ENCODE results near the gene MGAT5. TPM values are rescaled to one million over a fixed set of nuclear protein-coding genes. Genes with fewer than 3 reads are reported as not detected.

MGAT5 gene
- total and polyA plus RNA-seq, 2 donors from 2014 or later = 14.3 to 40.9 TPM

DNA sequence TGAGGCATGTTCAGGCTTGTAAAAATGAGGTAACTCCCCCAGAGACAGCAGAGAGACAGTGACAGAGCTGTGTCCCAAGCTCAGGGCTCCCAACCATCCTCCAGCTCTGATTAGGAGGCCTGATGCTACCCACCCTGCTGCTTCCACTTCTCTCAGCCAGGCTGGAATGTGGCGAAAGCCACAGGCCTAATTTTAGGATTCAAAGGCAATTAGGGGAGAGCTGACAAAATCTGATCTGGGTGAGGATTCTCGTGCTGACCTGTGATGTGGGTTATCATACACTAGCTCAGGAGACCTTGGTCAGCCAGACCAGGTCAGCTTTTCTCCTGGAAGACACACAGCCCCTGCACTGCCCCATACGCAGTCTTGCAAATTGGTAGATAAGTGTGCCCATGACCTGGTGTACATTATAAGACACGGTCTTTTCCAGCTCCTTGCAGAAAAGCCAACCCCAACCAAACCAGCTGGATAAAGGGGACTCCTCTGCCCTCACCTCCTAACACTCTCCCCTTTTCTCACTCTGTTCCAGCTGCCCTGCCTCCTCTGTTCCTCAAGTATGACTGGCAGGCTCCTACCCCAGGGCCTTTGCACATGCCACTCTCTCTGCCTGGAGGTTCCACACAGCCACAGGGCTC, 225.9 kb downstream of the MGAT5 start:
- Histone ChIP-seq H3K4me3 (ENCODE audit: low read length in 3 of 3) (no peak overlapping the region), H3K27me3 (ENCODE audit: control insufficient read depth, insufficient read depth, low read length) (no peaks in the 10 kb centered on the region), H3K4me1 (ENCODE audit: control insufficient read depth in 2 of 3, insufficient read depth in 2 of 3, low read depth in 1 of 3, low read length in 3 of 3) (no peaks in the 10 kb centered on the region), H3K9me3 (ENCODE audit: control insufficient read depth in 2 of 3, insufficient read depth in 1 of 3, low read length in 3 of 3) (no peaks in the 10 kb centered on the region), H3K36me3 (ENCODE audit: control insufficient read depth in 2 of 3, insufficient read depth in 3 of 3, low read length in 3 of 3) (no peaks in the 10 kb centered on the region), H3K27ac (ENCODE audit: low read depth in 2 of 2, low read length in 2 of 2) (no peak overlapping the region), H3K9ac (ENCODE audit: low read length in 3 of 3) (no peak overlapping the region)
- intact Hi-C loops (cut with DNase I) = no loop called here
- FAIRE-seq = no peak
- DNase-seq = no peak
- TF ChIP-seq, protein P1, sequence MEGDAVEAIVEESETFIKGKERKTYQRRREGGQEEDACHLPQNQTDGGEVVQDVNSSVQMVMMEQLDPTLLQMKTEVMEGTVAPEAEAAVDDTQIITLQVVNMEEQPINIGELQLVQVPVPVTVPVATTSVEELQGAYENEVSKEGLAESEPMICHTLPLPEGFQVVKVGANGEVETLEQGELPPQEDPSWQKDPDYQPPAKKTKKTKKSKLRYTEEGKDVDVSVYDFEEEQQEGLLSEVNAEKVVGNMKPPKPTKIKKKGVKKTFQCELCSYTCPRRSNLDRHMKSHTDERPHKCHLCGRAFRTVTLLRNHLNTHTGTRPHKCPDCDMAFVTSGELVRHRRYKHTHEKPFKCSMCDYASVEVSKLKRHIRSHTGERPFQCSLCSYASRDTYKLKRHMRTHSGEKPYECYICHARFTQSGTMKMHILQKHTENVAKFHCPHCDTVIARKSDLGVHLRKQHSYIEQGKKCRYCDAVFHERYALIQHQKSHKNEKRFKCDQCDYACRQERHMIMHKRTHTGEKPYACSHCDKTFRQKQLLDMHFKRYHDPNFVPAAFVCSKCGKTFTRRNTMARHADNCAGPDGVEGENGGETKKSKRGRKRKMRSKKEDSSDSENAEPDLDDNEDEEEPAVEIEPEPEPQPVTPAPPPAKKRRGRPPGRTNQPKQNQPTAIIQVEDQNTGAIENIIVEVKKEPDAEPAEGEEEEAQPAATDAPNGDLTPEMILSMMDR (IDR thresholded peaks at IDR 0.05; ENCODE audit: borderline replicate concordance, extremely low read depth, insufficient read depth) = no peak

DNA sequence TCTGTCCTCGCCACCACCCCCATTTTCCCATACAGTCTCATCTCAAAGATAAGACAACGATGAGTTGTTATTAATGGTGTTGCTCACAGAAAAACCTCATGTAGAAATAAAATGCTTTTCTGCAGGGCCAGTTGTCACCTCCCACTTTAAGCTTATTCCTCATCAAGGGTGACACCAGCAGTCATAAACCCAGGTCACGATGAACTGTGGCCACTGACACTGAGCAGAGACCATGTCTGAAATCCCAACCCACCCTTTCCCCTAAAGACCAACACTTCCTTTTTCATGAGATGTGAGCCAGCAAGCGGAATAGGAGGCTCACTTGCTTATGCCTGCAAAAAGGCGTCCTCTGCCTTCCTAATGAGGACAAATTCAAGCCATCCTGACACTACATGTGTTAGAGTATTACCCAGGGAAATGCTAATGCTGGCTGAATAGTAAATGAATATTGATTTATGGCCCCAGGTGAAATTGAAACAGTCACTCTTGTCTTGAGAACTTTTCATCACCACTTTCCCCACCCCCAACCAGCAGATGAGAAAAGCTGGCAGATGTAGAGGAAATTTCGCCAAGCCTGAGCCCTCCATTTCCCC, 228.4 kb downstream of the MGAT5 start:
- Histone ChIP-seq H3K36me3 (ENCODE audit: control insufficient read depth in 2 of 3, insufficient read depth in 3 of 3, low read length in 3 of 3) (no peaks in the 10 kb centered on the region), H3K27me3 (ENCODE audit: control insufficient read depth, insufficient read depth, low read length) (no peaks in the 10 kb centered on the region), H3K9ac (ENCODE audit: low read length in 3 of 3) (no peak overlapping the region), H3K27ac (ENCODE audit: low read depth in 2 of 2, low read length in 2 of 2) (no peak overlapping the region), H3K9me3 (ENCODE audit: control insufficient read depth in 2 of 3, insufficient read depth in 1 of 3, low read length in 3 of 3) (no peaks in the 10 kb centered on the region), H3K4me1 (ENCODE audit: control insufficient read depth in 2 of 3, insufficient read depth in 2 of 3, low read depth in 1 of 3, low read length in 3 of 3) (no peaks in the 10 kb centered on the region), H3K4me3 (ENCODE audit: low read length in 3 of 3) (no peak overlapping the region)
- FAIRE-seq = no peak
- TF ChIP-seq, protein P1 (IDR thresholded peaks at IDR 0.05; ENCODE audit: borderline replicate concordance, extremely low read depth, insufficient read depth) = no peak
- intact Hi-C loops (cut with DNase I) = no loop called here
- DNase-seq = no peak

DNA sequence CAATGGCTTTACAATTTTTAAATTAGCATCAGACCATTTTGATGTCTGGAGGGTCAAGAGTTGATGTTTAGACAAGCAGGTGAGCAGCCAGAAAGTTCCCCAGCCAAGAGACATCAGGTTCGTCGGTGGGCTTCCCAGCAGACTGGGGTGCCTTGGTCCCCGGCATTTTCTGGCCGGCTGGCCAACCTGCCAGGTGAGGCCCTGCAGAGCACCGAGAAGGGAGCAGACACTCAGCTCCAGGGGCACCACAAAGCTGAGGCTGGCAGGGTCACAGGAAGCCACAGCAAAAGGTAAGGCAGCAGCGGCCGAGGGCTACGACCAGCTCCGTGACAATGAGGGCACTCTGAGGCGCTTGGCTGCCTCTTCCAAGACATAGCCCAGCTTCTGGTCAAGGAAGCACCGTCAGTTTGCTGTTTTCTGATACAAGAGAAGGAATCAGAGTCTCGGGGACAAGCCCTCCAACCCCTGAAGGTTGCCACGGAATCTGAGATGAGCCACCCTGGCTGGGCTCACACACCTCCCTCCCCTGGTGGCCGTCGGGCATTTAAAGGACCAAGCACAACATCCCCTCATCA, 229.0 kb downstream of the MGAT5 start:
- TF ChIP-seq, protein P1 (IDR thresholded peaks at IDR 0.05; ENCODE audit: borderline replicate concordance, extremely low read depth, insufficient read depth) = no peak
- Histone ChIP-seq H3K4me3 (ENCODE audit: low read length in 3 of 3) (no peak overlapping the region), H3K27ac (ENCODE audit: low read depth in 2 of 2, low read length in 2 of 2) (no peak overlapping the region), H3K27me3 (ENCODE audit: control insufficient read depth, insufficient read depth, low read length) (no peaks in the 10 kb centered on the region), H3K36me3 (ENCODE audit: control insufficient read depth in 2 of 3, insufficient read depth in 3 of 3, low read length in 3 of 3) (no peaks in the 10 kb centered on the region), H3K9ac (ENCODE audit: low read length in 3 of 3) (no peak overlapping the region), H3K9me3 (ENCODE audit: control insufficient read depth in 2 of 3, insufficient read depth in 1 of 3, low read length in 3 of 3) (no peaks in the 10 kb centered on the region), H3K4me1 (ENCODE audit: control insufficient read depth in 2 of 3, insufficient read depth in 2 of 3, low read depth in 1 of 3, low read length in 3 of 3) (no peaks in the 10 kb centered on the region)
- no peak for FAIRE-seq
- DNase-seq = no peak
- intact Hi-C loops (cut with DNase I) = no loop called here
